HG03469 (cell line): ENCODE measurements around the gene SCGB3A1.

Source experiments
- ATAC-seq: cut with Tn5 transposase; IDR thresholded peaks from one replicate; pipeline ENCODE4 v1.9.1; 2021; ENCODE audit warnings: mild to moderate bottlenecking, moderate library complexity, moderate number of reproducible peaks; ENCODE audit not compliant: unreplicated experiment

Gene SCGB3A1

GRCh38 chr5:180625791-180626660 lies 34.7 kb upstream of the SCGB3A1 start:
- ATAC-seq: no peak

- ATAC-seq: no peak
These were observed 34.0 kb upstream of the SCGB3A1 start for GRCh38 chr5:180625125-180625790.

- no peak for ATAC-seq
These were observed 33.3 kb upstream of the SCGB3A1 start for GRCh38 chr5:180624587-180624986.

GRCh38 chr5:180623844-180624243 lies 32.5 kb upstream of the SCGB3A1 start:
- no peak for ATAC-seq

- ATAC-seq: no peak
These were observed 32.1 kb upstream of the SCGB3A1 start for GRCh38 chr5:180623411-180623834.

GRCh38 chr5:180622910-180623309 lies 31.6 kb upstream of the SCGB3A1 start:
- no peak for ATAC-seq

- ATAC-seq: no peak
These were observed 30.0 kb upstream of the SCGB3A1 start for GRCh38 chr5:180621311-180621710.

- no peak for ATAC-seq
These were observed 28.7 kb upstream of the SCGB3A1 start for GRCh38 chr5:180620014-180620413.

GRCh38 chr5:180619563-180619915 lies 28.2 kb upstream of the SCGB3A1 start:
- ATAC-seq: no peak

GRCh38 chr5:180618829-180619562 lies 27.7 kb upstream of the SCGB3A1 start:
- no peak for ATAC-seq

- no peak for ATAC-seq
These were observed 27.2 kb upstream of the SCGB3A1 start for GRCh38 chr5:180618487-180618828.

GRCh38 chr5:180613814-180614188 lies 22.5 kb upstream of the SCGB3A1 start:
- no peak for ATAC-seq

GRCh38 chr5:180613188-180613813 lies 22.0 kb upstream of the SCGB3A1 start:
- ATAC-seq: no peak

- no peak for ATAC-seq
These were observed 21.4 kb upstream of the SCGB3A1 start for GRCh38 chr5:180612683-180613082.

- no peak for ATAC-seq
These were observed 20.0 kb upstream of the SCGB3A1 start for GRCh38 chr5:180611140-180611850.

GRCh38 chr5:180609817-180610550 lies 18.7 kb upstream of the SCGB3A1 start:
- ATAC-seq: no peak

- ATAC-seq: no peak
These were observed 18.1 kb upstream of the SCGB3A1 start for GRCh38 chr5:180609386-180609785.

GRCh38 chr5:180608572-180609310 lies 17.4 kb upstream of the SCGB3A1 start:
- ATAC-seq: no peak

- ATAC-seq: no peak
These were observed 16.7 kb upstream of the SCGB3A1 start for GRCh38 chr5:180607861-180608571.
